HG02943 (cell line): ENCODE measurements around the gene VWA2.

Source experiments
- ATAC-seq: cut with Tn5 transposase; IDR thresholded peaks from one replicate; pipeline ENCODE4 v1.9.1; 2021; ENCODE audit warnings: mild to moderate bottlenecking, low read depth, moderate library complexity; ENCODE audit not compliant: unreplicated experiment

VWA2 gene

DNA sequence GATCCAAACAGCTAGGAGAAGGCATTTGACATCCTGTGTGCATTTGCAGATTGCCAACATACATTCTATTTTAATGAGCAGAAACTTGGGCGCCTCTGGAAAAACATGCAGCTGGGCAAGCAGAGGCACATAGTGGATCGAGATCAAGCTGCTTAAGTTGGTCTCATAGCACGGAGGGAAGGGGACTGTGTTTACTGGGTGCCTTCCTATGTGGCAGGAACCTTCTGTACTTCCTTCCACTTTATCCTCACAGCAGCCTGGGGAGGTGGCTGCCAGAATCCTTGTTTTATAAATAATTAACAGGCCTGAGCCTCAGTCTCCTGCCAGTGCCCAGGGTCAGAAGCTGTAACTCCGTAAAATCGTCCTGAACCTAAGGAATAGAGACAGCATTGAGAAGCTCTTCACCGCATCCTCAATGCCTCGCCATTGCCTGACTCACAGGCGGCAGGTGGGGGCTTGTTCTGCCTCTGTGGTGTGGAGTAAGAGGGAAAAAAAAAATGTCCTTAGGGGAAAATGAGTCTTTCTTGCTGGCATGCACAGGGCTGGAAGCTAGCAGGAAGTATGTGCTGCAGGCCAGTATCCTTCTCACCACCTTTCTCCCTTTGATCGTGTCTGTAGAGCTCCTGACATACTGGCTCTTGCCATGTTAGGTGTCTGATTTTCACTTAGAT, 6.2 kb downstream of the VWA2 start:
- no peak for ATAC-seq

DNA sequence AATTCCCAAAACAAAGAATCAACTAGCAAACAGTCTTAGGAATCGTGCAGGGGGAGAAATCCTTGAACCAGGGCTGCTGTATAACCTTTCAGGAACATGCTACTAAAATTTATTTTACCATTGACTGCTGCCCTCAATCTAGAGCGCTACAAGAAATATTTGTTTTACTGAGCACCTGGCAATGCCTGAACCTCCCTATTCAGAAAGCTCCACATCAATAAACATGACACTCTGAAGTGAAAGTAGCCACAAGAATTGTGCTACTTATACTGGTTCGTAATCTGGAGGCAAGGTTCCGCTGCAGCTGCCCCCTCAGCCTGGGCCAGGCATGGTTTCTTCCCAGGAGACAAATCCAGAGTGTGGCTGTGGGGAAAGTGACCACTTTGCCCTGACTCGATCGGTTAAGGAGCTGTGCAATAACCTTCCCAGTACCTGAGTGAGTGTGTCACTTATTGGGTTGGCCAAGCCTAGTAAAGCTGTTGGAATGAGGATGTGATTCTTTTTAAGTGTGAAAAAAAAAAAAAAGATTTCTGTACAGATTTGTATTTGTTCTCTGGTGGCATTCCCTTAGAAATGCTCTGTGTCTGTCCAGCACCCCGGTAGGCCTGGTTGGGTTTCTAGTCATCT, 7.7 kb downstream of the VWA2 start:
- ATAC-seq = no peak

DNA sequence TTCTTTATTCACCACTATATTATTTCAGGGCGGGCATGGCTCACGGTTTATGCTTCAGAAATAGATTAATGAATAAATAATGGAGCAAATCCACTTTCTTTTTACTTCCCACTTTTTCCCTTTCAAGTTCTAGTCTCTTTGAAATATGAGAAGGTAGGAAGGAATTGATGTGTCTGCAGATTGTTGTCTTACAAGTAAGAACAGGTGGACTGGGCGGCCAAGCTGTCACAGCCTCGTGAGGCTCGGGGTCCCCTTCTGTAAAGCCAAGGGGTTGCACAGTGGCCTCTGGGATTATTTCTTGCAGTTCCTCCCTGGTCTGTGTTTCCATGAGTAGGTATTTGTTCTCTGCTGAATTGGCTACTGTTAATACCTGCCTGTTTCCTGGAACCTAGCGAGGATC, 11.2 kb downstream of the VWA2 start:
- ATAC-seq = no peak

DNA sequence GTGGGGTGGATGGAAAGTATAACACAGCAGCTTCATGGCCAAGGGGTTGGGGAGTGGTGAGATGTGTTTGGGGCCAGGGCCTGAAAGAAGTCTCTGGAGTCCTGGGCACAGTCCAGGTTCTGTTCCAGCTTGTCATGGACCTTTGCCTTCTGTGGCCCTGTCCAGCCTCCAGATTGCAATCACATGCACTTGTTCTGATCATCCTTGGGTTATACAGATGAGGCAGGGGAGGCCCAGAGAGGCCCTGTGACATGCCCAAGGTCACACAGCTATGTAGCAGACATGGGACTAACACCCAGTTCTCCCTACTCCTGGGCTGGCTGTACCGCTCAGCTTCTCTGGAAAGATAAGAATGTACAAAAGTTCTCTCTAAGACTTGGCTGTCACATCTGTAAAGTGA, 11.7 kb downstream of the VWA2 start:
- ATAC-seq = no peak

DNA sequence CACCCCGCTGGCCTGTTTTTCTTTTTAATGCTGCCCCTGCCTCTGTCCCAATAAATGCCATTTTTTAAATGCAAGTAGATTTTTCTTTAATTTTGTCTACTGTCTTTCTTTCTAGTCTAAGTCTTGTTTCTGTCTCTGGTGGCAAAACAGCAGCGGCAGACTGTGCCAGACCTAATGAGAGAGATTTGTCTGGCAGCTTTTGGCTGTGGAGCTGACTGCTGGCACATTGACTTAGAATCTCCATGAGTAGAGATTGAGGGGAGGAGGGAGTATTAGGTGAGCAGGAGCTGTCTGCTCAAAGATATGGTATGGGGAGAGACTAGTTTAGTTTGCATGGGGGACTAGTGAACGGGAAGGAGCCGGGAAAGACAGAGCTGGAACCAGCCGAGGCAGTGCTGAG, 13.0 kb downstream of the VWA2 start:
- ATAC-seq = no peak

DNA sequence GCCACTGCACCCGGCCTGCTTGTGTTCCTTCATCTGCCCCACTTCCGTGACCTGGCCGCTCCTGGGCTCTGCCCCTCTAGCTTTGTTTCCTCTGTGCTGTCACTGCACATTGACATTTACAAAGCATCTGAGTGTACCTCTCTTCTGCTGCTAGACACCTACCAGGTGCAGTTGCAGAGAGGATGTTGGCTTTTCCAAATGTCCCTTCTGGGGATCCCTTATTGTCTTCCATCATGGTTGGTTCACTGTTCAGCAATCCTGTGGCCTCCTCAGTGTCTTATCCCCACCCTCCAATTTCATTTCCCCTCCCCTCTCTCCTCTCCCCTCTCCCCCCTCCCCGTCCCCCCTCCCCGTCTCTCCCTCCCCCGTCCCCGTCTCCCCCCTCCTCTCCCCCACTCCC, 13.8 kb downstream of the VWA2 start:
- no peak for ATAC-seq

DNA sequence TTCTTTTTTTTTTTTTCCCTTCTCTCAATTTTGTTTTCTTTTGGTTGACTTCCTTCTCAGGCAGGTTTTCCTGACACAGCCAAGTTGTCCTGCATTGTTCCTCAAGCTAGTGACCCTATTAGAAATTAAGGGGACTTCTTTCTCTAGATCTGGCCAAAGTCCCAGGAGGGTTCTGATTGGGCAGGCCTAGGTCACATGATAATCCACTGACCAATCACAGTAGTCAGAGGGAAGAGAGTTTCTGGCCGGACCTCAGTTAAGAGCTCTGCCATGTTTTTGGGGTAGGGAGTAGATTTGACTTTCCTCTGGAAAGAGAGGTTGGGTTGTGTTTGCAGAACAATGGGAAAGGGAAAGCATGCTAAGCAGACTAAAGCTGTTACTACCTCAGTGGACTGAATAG, 16.2 kb downstream of the VWA2 start:
- no peak for ATAC-seq

DNA sequence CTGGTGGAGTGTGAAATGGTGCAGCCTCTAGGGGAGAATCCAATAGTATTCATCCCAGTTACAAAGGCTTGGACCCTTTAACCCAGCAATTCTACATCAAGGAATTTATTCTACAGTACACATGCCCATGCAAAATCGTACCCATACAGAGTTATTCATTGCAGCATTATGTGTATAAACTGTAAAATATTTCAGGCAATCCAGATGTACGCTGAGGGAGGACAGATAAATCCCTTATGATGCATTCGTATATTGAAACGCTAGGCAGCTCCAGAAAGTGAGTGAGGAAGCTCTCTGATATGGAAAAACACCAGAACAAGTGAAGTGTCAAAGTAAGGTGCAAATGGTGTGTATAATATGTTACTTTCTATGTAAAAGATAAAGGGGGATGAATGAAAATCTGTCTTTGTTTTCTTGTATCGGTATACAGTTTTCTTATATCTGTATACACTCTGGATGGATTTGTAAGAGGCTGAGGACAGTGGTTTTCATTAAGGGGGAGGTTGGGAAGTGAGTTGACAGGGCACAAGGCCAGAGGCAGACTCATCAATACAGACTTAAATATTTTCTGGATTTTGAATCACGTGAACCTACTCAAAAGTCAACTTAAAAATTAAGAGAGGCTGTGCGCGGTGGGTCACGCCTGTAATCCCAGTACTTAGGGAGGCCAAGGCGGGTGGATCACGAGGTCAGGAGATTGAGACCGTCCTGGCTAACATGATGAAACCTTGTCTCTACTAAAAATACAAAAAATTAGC, 17.1 kb downstream of the VWA2 start:
- ATAC-seq = no peak

DNA sequence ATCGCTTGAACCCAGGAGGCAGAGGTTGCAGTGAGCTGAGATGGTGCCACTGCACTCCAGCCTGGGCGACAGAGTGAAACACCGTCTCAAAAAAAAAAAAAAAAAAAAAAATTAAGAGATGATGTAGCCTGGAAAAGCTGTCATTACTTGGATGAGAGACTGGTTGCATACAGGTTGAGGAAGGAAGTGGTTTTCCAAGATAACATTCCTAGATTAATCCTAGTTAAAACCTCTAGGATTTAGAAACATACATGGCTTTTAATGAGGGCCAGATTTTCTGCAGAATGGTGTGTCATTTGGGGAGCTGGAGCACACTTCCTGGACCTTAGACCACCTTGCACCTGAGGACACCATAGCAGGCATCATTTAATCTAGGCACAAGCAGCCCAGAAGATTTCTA, 17.8 kb downstream of the VWA2 start:
- no peak for ATAC-seq

DNA sequence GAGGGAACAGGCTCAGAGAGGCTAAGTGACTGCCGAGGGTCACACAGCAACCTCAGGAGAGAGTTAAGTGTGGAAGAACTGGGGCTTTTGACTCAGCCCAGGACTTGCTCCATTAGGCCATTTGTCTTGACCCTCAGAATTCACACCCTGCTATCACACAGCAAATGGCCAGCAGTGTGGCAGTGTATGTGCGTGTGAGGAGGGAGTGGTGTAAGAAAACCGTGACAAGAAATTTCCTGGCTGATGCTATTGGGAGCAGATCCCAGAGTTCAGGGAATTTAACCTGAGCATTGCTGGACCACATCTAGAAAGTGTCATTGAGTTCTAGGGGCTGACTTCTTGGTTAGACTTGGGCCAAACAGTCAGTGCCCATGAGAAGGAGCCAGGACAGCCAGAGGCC, 18.4 kb downstream of the VWA2 start:
- no peak for ATAC-seq

DNA sequence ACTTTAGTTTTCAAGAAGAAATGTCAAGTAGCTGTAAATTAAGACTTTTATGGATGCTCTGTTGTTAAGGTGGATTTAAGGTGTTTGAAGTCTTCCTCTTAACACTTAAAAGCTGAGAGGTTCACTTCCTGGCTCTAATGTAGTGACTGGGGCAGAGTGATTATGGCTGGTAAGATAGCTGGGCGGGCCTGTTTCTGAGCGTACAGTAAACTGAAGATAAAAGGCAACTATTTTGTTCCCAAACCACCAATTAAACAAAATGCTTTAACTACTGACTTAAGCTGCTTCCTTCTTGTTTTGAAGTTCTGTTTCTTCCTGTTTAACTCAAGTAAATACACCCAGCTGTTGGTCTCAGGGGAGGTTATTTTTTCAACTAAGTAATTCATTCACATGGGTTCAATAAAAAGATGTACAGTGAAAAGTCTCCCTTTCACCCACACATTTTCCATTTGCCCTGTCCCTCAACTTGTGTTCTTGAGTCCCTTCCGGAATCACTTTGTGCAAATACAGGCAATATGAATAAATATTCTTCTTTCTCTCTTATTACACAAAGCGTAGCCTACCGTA, 19.3 kb downstream of the VWA2 start:
- no peak for ATAC-seq

DNA sequence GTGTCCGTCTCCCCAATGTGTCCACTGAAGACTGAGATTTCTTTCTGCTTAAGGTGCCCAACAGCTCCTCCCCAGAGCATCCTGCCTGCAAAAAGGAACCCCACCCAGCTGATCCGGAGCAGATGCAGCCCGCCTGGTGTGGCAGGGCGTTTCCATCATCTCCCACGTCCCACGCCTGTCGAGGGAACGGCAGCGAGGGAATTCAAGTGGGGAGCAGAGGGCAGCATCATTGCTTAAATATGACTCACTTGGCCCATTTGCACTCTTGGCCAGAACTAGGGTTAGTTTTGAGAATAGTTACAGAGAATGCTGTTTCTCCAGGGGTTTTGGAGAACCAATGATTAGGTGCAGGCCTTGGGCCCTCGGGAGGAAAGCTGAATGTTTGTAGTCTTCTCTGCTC, 20.8 kb downstream of the VWA2 start:
- ATAC-seq = no peak

DNA sequence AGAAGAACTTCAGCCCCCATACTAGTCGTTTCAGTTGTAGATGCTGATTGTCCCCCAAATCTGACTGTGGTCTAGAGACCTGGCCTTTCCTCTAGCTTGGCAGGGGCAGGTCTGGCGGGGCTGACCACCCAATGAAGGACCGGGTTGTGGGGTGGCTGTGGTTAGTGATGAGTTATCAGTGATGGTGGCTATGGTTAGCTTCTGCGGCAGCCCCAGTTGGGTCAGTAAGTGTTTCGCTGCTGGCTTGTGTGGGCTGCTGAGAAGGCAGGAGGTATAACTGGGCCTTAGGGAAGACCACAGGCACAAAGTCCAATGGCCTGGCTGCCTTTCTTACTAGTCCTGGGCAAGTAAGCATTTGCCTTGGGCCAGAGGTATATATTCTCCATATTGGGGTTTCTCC, 21.3 kb downstream of the VWA2 start:
- ATAC-seq = no peak

DNA sequence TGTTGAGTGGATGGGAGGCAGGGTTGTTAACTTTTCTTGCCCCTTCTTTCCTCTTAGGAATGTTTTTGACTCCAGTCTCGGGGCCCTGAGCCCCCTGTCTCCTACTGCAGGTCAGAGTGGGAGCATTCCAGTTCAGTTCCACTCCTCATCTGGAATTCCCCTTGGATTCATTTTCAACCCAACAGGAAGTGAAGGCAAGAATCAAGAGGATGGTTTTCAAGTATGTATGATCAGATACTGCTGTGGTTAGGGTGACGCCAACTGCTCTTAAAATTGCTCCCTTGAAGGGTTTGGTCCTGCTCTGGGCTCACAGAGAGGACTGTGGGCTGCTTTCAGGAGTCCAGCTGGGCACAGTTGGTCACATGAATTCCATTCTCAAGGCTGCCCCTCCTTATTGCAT, 22.0 kb downstream of the VWA2 start:
- no peak for ATAC-seq

DNA sequence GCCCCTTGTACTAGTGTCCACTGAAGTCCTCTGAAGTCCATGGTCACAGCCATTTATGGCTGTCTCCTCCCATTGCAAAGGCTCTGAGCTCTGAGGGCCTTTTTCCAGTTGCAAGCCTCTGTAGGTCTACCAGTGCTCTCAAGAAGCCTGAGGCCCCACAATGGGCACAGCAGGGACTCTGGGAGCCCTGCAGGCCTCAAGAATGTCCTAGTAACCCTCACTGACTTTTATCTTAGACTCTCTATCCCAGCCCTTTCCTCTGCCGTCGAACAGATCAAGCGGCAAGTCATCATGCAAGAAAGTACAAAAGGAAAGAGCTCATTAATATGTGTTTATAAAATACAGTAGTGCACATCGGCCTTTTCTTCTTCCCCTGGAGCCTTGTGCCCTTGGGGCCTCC, 23.4 kb downstream of the VWA2 start:
- no peak for ATAC-seq

DNA sequence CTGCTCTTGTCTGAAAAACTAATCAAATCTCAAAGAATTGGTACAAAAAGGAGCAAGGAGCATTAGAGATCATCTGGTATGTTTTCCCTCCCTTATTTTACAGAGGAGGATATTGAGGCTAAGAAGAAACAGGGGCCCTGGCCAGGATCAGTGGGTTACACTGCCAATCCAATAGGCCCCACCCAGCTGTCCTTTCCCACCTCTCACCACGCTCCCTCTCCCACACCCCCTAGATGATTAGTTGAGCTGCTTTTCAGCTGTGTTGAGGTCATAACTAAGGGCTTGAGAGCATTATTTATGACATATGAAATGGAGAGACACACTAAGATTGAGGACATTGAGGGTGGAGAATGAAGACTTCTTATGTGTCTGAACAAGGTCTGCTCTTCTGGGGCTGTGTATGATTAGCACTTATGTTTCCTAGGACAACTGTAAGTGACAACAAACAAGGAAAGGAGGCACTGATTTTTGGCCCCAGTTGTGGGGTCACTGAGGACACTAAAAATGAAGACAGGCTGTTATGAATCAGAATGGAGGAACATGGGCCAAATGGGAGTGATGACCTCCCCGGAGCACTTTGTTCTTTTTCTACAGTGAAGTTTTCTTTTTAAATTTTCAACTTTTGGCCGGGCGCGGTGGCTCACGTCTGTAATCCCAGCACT, 26.5 kb downstream of the VWA2 start:
- ATAC-seq = no peak

DNA sequence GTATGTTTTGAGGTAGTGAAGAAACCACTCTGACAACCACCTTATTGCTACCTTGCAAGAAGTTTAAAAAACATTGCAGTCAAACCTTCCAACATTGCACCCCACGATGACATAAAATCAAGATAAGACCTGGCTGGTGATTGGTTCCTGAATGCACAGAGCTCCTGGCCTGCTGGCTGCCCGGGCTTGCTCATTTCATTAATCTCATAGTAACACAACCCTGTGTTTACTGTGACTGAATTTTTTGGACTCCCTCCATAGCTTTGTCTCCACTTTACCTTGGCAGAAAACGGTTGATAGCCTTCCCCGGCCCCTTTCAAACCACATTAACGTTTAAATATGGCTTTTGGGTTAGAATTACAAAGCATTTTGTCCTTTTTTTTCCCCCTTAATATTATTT, 27.5 kb downstream of the VWA2 start:
- no peak for ATAC-seq

DNA sequence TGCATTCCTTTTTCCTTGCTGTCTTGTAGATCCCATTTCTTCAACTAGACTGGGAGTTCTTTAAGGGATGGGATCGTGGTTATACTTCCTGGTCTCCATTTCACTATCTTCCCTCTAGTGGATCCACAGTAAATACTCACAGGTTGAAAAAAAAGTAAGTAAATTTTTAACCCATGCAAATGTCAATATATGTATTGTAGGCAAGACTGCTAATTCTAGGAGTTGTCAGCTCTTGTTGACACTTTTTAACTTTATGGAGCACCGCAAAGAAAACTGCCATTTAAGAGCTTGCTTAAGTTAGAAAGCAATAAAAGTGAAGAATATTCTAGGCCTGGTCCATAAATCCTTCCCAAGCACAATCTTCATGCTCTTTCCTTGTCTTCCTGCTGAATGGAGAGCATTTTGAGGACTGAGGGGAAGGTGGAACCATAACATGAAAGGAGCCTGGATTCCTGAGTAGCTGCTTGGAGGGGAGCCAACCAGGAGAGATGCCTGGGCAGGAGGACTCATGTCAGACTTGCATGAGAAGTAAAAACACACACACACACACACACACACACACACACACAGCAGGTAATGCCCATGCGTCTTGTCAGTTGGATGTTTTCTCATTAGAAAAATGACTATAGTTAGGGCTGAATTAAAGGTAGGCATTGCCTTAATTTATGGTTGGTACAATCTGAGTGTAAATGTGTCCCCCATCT, 32.2 kb downstream of the VWA2 start:
- ATAC-seq = no peak

DNA sequence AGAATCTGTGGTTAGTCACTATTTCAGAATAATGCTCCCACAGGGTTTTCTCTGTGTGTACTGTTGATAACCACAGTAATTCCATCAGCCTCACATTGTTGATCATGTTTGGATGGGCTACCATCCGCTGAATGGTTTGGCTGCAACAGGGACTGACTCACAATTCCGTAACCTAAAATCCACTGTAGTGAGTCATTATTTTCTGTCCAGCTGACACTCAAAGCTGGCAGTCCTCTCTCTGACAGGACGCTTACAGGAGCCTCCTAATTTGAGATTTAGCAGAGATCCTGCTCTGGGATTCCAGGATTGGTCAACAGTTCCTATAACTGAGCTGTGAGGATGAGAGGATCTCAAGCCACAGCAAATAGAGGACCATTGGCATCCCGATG, 32.7 kb downstream of the VWA2 start:
- no peak for ATAC-seq

DNA sequence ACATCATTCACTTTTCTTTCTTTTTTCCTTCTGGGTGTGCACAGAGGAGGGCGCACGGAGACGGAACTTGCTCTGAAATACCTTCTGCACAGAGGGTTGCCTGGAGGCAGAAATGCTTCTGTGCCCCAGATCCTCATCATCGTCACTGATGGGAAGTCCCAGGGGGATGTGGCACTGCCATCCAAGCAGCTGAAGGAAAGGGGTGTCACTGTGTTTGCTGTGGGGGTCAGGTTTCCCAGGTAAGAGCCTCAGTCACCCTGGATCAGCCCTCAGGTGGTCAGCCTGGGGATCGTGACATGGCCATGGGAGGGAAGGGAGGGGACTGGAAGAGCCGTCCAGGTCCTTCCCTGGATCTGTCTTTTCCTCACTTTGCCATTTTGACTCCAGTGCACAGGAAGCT, 33.6 kb downstream of the VWA2 start:
- ATAC-seq = no peak

DNA sequence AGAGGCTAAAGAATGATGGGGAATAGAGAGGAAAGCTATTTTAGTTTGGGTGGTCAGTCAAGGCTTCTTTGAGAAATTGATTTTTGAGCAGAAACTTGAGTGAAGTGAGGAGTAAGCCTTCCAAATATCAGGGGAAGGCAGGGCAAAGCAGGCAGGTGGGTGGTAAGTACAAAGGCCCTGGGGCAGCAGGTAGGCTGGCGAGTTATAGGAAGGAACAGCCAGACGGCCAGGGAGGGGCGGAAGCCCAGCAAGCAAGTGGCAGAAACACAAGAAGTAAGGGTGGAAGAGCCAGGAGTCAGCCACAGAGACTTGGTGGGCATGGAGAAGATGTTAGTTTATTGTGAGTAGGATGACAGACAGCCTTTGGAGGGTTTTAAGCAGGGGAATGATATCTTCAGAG, 34.9 kb downstream of the VWA2 start:
- ATAC-seq = no peak
